ENCODE measurements around the gene OR51A2. TPM values are rescaled to one million over a fixed set of nuclear protein-coding genes. Genes with fewer than 3 reads are reported as not detected.

OR51A2 gene
- total RNA-seq, 1 donor from 2014 or later: not detected

- Mint-ChIP-seq H3K27me3 (no peaks in the 10 kb centered on the region), H3K4me3 (no peak overlapping the region), H3K4me1 (no peaks in the 10 kb centered on the region), H3K27ac (no peak overlapping the region), H3K36me3 (ENCODE audit: low read depth) (no peaks in the 10 kb centered on the region), H3K9me3 (no peaks in the 10 kb centered on the region)
- intact Hi-C loops (cut with micrococcal nuclease): no loop called here
- no peak for DNase-seq
Observed at GRCh38 chr11:4926608-4927007, 28.9 kb downstream of the OR51A2 start.

- H3K4me3 Mint-ChIP-seq: no peak within 1 kb of the TSS
- H3K27me3 Mint-ChIP-seq: no peaks in the 10 kb centered on the region
- DNase-seq: no peak
- intact Hi-C loops (cut with micrococcal nuclease): no loop called here
- H3K36me3 Mint-ChIP-seq (ENCODE audit: low read depth): no peaks in the 10 kb centered on the region
- H3K4me1 Mint-ChIP-seq: no peaks in the 10 kb centered on the region
- H3K27ac Mint-ChIP-seq: no peak within 1 kb of the TSS
- no peaks in the 10 kb centered on the region for H3K9me3 Mint-ChIP-seq
Observed at GRCh38 chr11:4924239-4924638, 31.3 kb downstream of the OR51A2 start, which contains the start of gene OR51G1. Gene OR51G1 (minus strand): TSS chr11:4924339. CDS start chr11:4924339, 0 bp downstream.

GRCh38 chr11:4922304-4922703 lies 33.2 kb downstream of the OR51A2 start:
- Mint-ChIP-seq H3K4me3 (no peak overlapping the region), H3K27ac (no peak overlapping the region), H3K9me3 (no peaks in the 10 kb centered on the region), H3K36me3 (ENCODE audit: low read depth) (no peaks in the 10 kb centered on the region), H3K4me1 (no peaks in the 10 kb centered on the region), H3K27me3 (no peaks in the 10 kb centered on the region)
- intact Hi-C loops (cut with micrococcal nuclease): no loop called here
- DNase-seq: no peak

- H3K27ac Mint-ChIP-seq: no peak overlapping the region
- no peak overlapping the region for H3K4me3 Mint-ChIP-seq
- H3K4me1 Mint-ChIP-seq: no peaks in the 10 kb centered on the region
- H3K36me3 Mint-ChIP-seq (ENCODE audit: low read depth): no peaks in the 10 kb centered on the region
- intact Hi-C loops (cut with micrococcal nuclease): no loop called here
- H3K9me3 Mint-ChIP-seq: no peaks in the 10 kb centered on the region
- no peak for DNase-seq
- no peaks in the 10 kb centered on the region for H3K27me3 Mint-ChIP-seq
Observed at GRCh38 chr11:4921796-4922195, 33.7 kb downstream of the OR51A2 start.

- Mint-ChIP-seq H3K4me3 (no peak within 1 kb of the TSS), H3K27me3 (no peaks in the 10 kb centered on the region), H3K9me3 (no peaks in the 10 kb centered on the region), H3K27ac (no peak within 1 kb of the TSS), H3K36me3 (ENCODE audit: low read depth) (no peaks in the 10 kb centered on the region), H3K4me1 (no peaks in the 10 kb centered on the region)
- DNase-seq: no peak
- intact Hi-C loops (cut with micrococcal nuclease): no loop called here
Observed at GRCh38 chr11:4919250-4919649, 36.3 kb downstream of the OR51A2 start, which contains the start of gene OR51G2. Gene OR51G2 (minus strand): TSS chr11:4919350. CDS start chr11:4915663, 3,687 bp downstream.

GRCh38 chr11:4916581-4916980 lies 38.9 kb downstream of the OR51A2 start:
- Mint-ChIP-seq H3K27me3 (peaks cover under 1% of the 10 kb centered on the region), H3K4me1 (no peaks in the 10 kb centered on the region), H3K4me3 (no peak overlapping the region), H3K36me3 (ENCODE audit: low read depth) (no peaks in the 10 kb centered on the region), H3K27ac (no peak overlapping the region), H3K9me3 (no peaks in the 10 kb centered on the region)
- DNase-seq: no peak
- intact Hi-C loops (cut with micrococcal nuclease): no loop called here

Other genes starting within 250 kb of the OR51A2 start
- not detected in 2 replicates for gene OR51F1, start 185.8 kb downstream of the OR51A2 start, total RNA-seq
- not detected in 2 replicates for gene OR52R1, start 151.3 kb downstream of the OR51A2 start, total RNA-seq
- not detected in 2 replicates for gene OR51F2, start 134.4 kb downstream of the OR51A2 start, total RNA-seq
- not detected in 2 replicates for gene OR51S1, start 106.5 kb downstream of the OR51A2 start, total RNA-seq
- not detected in 2 replicates for gene OR51T1, start 73.8 kb downstream of the OR51A2 start, total RNA-seq
- not detected in 2 replicates for gene OR51A7, start 51.9 kb downstream of the OR51A2 start, total RNA-seq
- not detected in 2 replicates for gene OR51G2, start 36.4 kb downstream of the OR51A2 start, total RNA-seq
- gene OR51G1, start 31.4 kb downstream of the OR51A2 start, total RNA-seq: not detected in 2 replicates
- not detected in 2 replicates for gene OR51A4, start 8.1 kb downstream of the OR51A2 start, total RNA-seq
- not detected in 2 replicates for gene OR51L1, start 39.1 kb upstream of the OR51A2 start, total RNA-seq
- gene OR52J3, start 90.8 kb upstream of the OR51A2 start, total RNA-seq: not detected in 2 replicates
- not detected in 2 replicates for gene OR52E2, start 103.9 kb upstream of the OR51A2 start, total RNA-seq
- gene OR52E1, start 113.9 kb upstream of the OR51A2 start, total RNA-seq: not detected in 2 replicates
- not detected in 2 replicates for gene OR52A5, start 182.6 kb upstream of the OR51A2 start, total RNA-seq
- not detected in 2 replicates for gene OR52A1, start 199.0 kb upstream of the OR51A2 start, total RNA-seq
- gene OR51V1, start 245.0 kb upstream of the OR51A2 start, total RNA-seq: not detected in 2 replicates